Glutamatergic neuron (in vitro differentiated cells): ENCODE data around the gene C5orf15. TPM values are rescaled to one million over a fixed set of nuclear protein-coding genes. Genes with fewer than 3 reads are reported as not detected.
"Not testable (repeated sequence)": the region's sequence is repeated elsewhere in the genome, so short reads cannot be mapped to it uniquely, and the experiment has no call there.

Experiments used
- DNase-seq: peaks from one replicate; pipeline ENCODE4 v3.0.0; 2022
- H3K27ac Mint-ChIP-seq: one replicate; pipeline ENCODE4 v1.8.0; 2020; ENCODE audit warnings: mild to moderate bottlenecking, mixed read lengths, inconsistent platforms; ENCODE audit not compliant: unreplicated experiment
- H3K27me3 Mint-ChIP-seq: one replicate; pipeline ENCODE4 v1.8.0; 2020; ENCODE audit warnings: mild to moderate bottlenecking, moderate library complexity, mixed read lengths, inconsistent platforms; ENCODE audit not compliant: unreplicated experiment
- H3K36me3 Mint-ChIP-seq: one replicate; pipeline ENCODE4 v1.8.0; 2020; ENCODE audit warnings: mild to moderate bottlenecking, mixed read lengths, inconsistent platforms; ENCODE audit not compliant: unreplicated experiment
- H3K4me1 Mint-ChIP-seq: one replicate; pipeline ENCODE4 v1.8.0; 2020; ENCODE audit warnings: mild to moderate bottlenecking, low read depth, mixed read lengths, inconsistent platforms; ENCODE audit not compliant: unreplicated experiment
- H3K4me3 Mint-ChIP-seq: one replicate; pipeline ENCODE4 v1.8.0; 2020; ENCODE audit warnings: mild to moderate bottlenecking, mixed read lengths, inconsistent platforms; ENCODE audit not compliant: unreplicated experiment
- H3K9me3 Mint-ChIP-seq: one replicate; pipeline ENCODE4 v1.8.0; 2020; ENCODE audit warnings: mild to moderate bottlenecking, moderate library complexity, mixed read lengths, inconsistent platforms; ENCODE audit not compliant: unreplicated experiment
- total RNA-seq: library from RNA; stranded (reverse); fragmentation: NEBNext Ultra II Directional; extraction: Animal tissue kit (Norgen Biotek cat#: 25700); gene quantifications from one replicate; pipeline ENCODE4 v1.2.1, GENCODE V29; 2021; ENCODE audit not compliant: unreplicated experiment
- TF ChIP-seq, protein P1 (sequence below): fragments of 200-600 bp; sonication (generic); IDR thresholded peaks from one replicate; pipeline ENCODE4 v1.5.0; 2021; ENCODE audit not compliant: partially characterized antibody, unreplicated experiment

C5orf15 gene
- total RNA-seq, 1 donor from 2014 or later: 35.7 TPM

DNA sequence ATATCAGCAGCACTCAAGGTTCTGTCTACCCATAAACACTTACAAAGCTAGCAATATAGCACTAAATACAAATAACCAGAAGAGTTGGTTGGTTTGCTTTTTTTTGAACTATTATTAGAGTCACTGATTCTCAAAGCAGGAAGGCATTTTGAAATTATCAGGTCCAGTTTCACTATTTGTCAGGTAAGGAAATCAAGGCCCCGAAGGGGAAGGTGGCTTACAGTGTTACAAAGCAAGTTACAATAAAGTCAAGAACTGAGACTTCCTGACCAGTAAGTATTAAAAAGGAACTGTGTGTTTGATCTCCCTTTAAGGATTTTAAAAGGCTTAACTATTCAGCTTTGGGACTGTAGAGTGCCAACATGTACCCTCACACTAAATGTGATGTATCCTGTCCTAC, 10.8 kb downstream of the C5orf15 start:
- no peak overlapping the region for H3K4me3 Mint-ChIP-seq
- H3K27me3 Mint-ChIP-seq: peaks cover 2% of the 10 kb centered on the region
- H3K36me3 Mint-ChIP-seq: peaks cover 4% of the 10 kb centered on the region
- peaks cover 7% of the 10 kb centered on the region for H3K4me1 Mint-ChIP-seq
- DNase-seq: no peak
- H3K9me3 Mint-ChIP-seq: no peaks in the 10 kb centered on the region
- no peak overlapping the region for H3K27ac Mint-ChIP-seq
- TF ChIP-seq, protein P1, sequence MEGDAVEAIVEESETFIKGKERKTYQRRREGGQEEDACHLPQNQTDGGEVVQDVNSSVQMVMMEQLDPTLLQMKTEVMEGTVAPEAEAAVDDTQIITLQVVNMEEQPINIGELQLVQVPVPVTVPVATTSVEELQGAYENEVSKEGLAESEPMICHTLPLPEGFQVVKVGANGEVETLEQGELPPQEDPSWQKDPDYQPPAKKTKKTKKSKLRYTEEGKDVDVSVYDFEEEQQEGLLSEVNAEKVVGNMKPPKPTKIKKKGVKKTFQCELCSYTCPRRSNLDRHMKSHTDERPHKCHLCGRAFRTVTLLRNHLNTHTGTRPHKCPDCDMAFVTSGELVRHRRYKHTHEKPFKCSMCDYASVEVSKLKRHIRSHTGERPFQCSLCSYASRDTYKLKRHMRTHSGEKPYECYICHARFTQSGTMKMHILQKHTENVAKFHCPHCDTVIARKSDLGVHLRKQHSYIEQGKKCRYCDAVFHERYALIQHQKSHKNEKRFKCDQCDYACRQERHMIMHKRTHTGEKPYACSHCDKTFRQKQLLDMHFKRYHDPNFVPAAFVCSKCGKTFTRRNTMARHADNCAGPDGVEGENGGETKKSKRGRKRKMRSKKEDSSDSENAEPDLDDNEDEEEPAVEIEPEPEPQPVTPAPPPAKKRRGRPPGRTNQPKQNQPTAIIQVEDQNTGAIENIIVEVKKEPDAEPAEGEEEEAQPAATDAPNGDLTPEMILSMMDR: no peak

GRCh38 chr5:133957080-133957479, 11.3 kb downstream of the C5orf15 start:
- DNase-seq: no peak
- no peak overlapping the region for H3K27ac Mint-ChIP-seq
- H3K4me1 Mint-ChIP-seq: peaks cover 2% of the 10 kb centered on the region
- TF ChIP-seq, protein P1: no peak
- H3K36me3 Mint-ChIP-seq: peaks cover 4% of the 10 kb centered on the region
- no peaks in the 10 kb centered on the region for H3K9me3 Mint-ChIP-seq
- no peak overlapping the region for H3K4me3 Mint-ChIP-seq
- H3K27me3 Mint-ChIP-seq: peaks cover 2% of the 10 kb centered on the region

GRCh38 chr5:133956196-133956595, 12.2 kb downstream of the C5orf15 start:
- H3K27me3 Mint-ChIP-seq, DNase-seq, H3K27ac Mint-ChIP-seq, H3K9me3 Mint-ChIP-seq, H3K4me3 Mint-ChIP-seq, H3K4me1 Mint-ChIP-seq, H3K36me3 Mint-ChIP-seq: not testable (repeated sequence)

DNA sequence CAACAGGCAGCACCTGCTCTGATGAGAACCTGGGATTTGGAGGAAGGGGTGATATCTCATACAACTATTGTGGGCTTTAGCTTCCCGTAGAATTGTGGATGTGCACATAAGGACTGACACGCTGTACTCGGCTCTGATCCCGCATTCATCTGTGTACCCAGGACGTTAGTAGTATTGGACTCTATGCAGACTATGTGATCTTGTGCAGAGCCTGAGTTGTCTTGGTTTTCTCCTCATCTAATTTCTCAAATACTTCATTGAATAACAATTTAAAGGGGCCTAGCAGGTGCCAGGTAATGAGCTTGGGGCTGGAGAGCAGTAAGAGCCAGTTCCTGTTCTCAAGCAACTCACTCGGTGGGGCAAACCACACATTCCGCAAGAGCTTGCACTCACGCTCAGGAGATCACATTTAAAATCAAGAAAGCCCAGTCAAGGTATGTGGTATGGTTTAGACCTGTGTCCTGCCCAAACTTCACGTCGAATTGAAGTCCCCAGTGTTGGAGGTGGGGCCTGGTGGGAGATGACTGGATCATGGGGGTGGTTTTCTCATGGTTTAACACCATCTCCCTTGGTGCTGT, 14.8 kb downstream of the C5orf15 start:
- peaks cover 4% of the 10 kb centered on the region for H3K36me3 Mint-ChIP-seq
- no peak overlapping the region for H3K27ac Mint-ChIP-seq
- no peak for DNase-seq
- H3K4me1 Mint-ChIP-seq: peaks cover 2% of the 10 kb centered on the region
- TF ChIP-seq, protein P1: no peak
- H3K27me3 Mint-ChIP-seq: peaks cover 2% of the 10 kb centered on the region
- H3K9me3 Mint-ChIP-seq: no peaks in the 10 kb centered on the region
- H3K4me3 Mint-ChIP-seq: no peak overlapping the region

- H3K36me3 Mint-ChIP-seq: peaks cover 4% of the 10 kb centered on the region
- H3K9me3 Mint-ChIP-seq: peaks cover 1% of the 10 kb centered on the region
- no peak overlapping the region for H3K4me3 Mint-ChIP-seq
- TF ChIP-seq, protein P1: no peak
- peaks cover 2% of the 10 kb centered on the region for H3K27me3 Mint-ChIP-seq
- no peak for DNase-seq
- peak overlapping the region; percentile 64 for H3K27ac Mint-ChIP-seq
- peaks cover 2% of the 10 kb centered on the region for H3K4me1 Mint-ChIP-seq
Observed at GRCh38 chr5:133952729-133953567, 15.5 kb downstream of the C5orf15 start.
